ENCODE measurements around the gene HOMER2.

HOMER2 gene

GRCh38 chr15:82846621-82847020 lies 105.9 kb downstream of the HOMER2 start:
- Histone ChIP-seq H3K27me3 (ENCODE audit: insufficient read depth, low read length, poor library complexity) (no peaks in the 10 kb centered on the region), H3K79me2 (ENCODE audit: insufficient read depth, low read length) (no peaks in the 10 kb centered on the region), H3K27ac (ENCODE audit: low read length) (no peak overlapping the region), H4K20me1 (ENCODE audit: insufficient read depth, low read length) (no peaks in the 10 kb centered on the region), H3K9ac (ENCODE audit: low read depth, low read length) (no peak overlapping the region), H3K4me3 (ENCODE audit: low read depth in 1 of 2, low read length in 2 of 2) (no peak overlapping the region), H3K36me3 (ENCODE audit: insufficient read depth, low read length) (no peaks in the 10 kb centered on the region), H2AFZ (ENCODE audit: low read depth, low read length) (no peak overlapping the region), H3K9me3 (ENCODE audit: insufficient read depth, low read length, severe bottlenecking) (no peaks in the 10 kb centered on the region), H3K4me1 (ENCODE audit: insufficient read depth, low read length) (no peaks in the 10 kb centered on the region), H3K4me2 (ENCODE audit: insufficient read depth, low read length) (no peak overlapping the region)
- TF ChIP-seq CTCF (IDR thresholded peaks at IDR 0.05; ENCODE audit: borderline replicate concordance, extremely low read depth, low read length, poor library complexity, severe bottlenecking) (no peak), EZH2 (IDR thresholded peaks at IDR 0.05; ENCODE audit: borderline replicate concordance, low read depth, low read length, severe bottlenecking) (no peak)
- ATAC-seq (ENCODE audit: insufficient read depth, low read depth) (no peak), DNase-seq (no peak)

GRCh38 chr15:82845686-82846085 lies 106.8 kb downstream of the HOMER2 start:
- H3K4me3 ChIP-seq (ENCODE audit: low read depth in 1 of 2, low read length in 2 of 2), result no peak overlapping the region
- no peaks in the 10 kb centered on the region for H3K27me3 ChIP-seq (ENCODE audit: insufficient read depth, low read length, poor library complexity)
- DNase-seq, result no peak
- no peak overlapping the region for H3K4me2 ChIP-seq (ENCODE audit: insufficient read depth, low read length)
- no peak overlapping the region for H2AFZ ChIP-seq (ENCODE audit: low read depth, low read length)
- H3K79me2 ChIP-seq (ENCODE audit: insufficient read depth, low read length), result no peaks in the 10 kb centered on the region
- H3K27ac ChIP-seq (ENCODE audit: low read length), result no peak overlapping the region
- no peaks in the 10 kb centered on the region for H3K4me1 ChIP-seq (ENCODE audit: insufficient read depth, low read length)
- H4K20me1 ChIP-seq (ENCODE audit: insufficient read depth, low read length), result no peaks in the 10 kb centered on the region
- no peak for ATAC-seq (ENCODE audit: insufficient read depth, low read depth)
- H3K36me3 ChIP-seq (ENCODE audit: insufficient read depth, low read length), result no peaks in the 10 kb centered on the region
- TF ChIP-seq CTCF (IDR thresholded peaks at IDR 0.05; ENCODE audit: borderline replicate concordance, extremely low read depth, low read length, poor library complexity, severe bottlenecking) (no peak), EZH2 (IDR thresholded peaks at IDR 0.05; ENCODE audit: borderline replicate concordance, low read depth, low read length, severe bottlenecking) (no peak)
- H3K9ac ChIP-seq (ENCODE audit: low read depth, low read length), result no peak overlapping the region
- H3K9me3 ChIP-seq (ENCODE audit: insufficient read depth, low read length, severe bottlenecking), result no peaks in the 10 kb centered on the region

- H3K36me3 ChIP-seq (ENCODE audit: insufficient read depth, low read length), result no peaks in the 10 kb centered on the region
- no peaks in the 10 kb centered on the region for H3K9me3 ChIP-seq (ENCODE audit: insufficient read depth, low read length, severe bottlenecking)
- no peak for ATAC-seq (ENCODE audit: insufficient read depth, low read depth)
- H3K4me1 ChIP-seq (ENCODE audit: insufficient read depth, low read length), result no peaks in the 10 kb centered on the region
- H3K27ac ChIP-seq (ENCODE audit: low read length), result no peak overlapping the region
- H3K9ac ChIP-seq (ENCODE audit: low read depth, low read length), result no peak overlapping the region
- H2AFZ ChIP-seq (ENCODE audit: low read depth, low read length), result no peak overlapping the region
- TF ChIP-seq EZH2 (IDR thresholded peaks at IDR 0.05; ENCODE audit: borderline replicate concordance, low read depth, low read length, severe bottlenecking), result no peak
- TF ChIP-seq CTCF (IDR thresholded peaks at IDR 0.05; ENCODE audit: borderline replicate concordance, extremely low read depth, low read length, poor library complexity, severe bottlenecking), result no peak
- H3K4me2 ChIP-seq (ENCODE audit: insufficient read depth, low read length), result no peak overlapping the region
- H3K27me3 ChIP-seq (ENCODE audit: insufficient read depth, low read length, poor library complexity), result no peaks in the 10 kb centered on the region
- DNase-seq, result no peak
- H3K79me2 ChIP-seq (ENCODE audit: insufficient read depth, low read length), result no peaks in the 10 kb centered on the region
- H4K20me1 ChIP-seq (ENCODE audit: insufficient read depth, low read length), result no peaks in the 10 kb centered on the region
- H3K4me3 ChIP-seq (ENCODE audit: low read depth in 1 of 2, low read length in 2 of 2), result no peak overlapping the region
Observed at GRCh38 chr15:82843566-82843965, 109.0 kb downstream of the HOMER2 start.

GRCh38 chr15:82840166-82840565 lies 112.4 kb downstream of the HOMER2 start:
- Histone ChIP-seq H3K4me3 (ENCODE audit: low read depth in 1 of 2, low read length in 2 of 2) (no peak overlapping the region), H3K9ac (ENCODE audit: low read depth, low read length) (no peak overlapping the region), H3K36me3 (ENCODE audit: insufficient read depth, low read length) (peaks cover 20% of the 10 kb centered on the region), H2AFZ (ENCODE audit: low read depth, low read length) (no peak overlapping the region), H3K9me3 (ENCODE audit: insufficient read depth, low read length, severe bottlenecking) (no peaks in the 10 kb centered on the region), H4K20me1 (ENCODE audit: insufficient read depth, low read length) (no peaks in the 10 kb centered on the region), H3K4me1 (ENCODE audit: insufficient read depth, low read length) (no peaks in the 10 kb centered on the region), H3K4me2 (ENCODE audit: insufficient read depth, low read length) (no peak overlapping the region), H3K27me3 (ENCODE audit: insufficient read depth, low read length, poor library complexity) (no peaks in the 10 kb centered on the region), H3K79me2 (ENCODE audit: insufficient read depth, low read length) (no peaks in the 10 kb centered on the region), H3K27ac (ENCODE audit: low read length) (no peak overlapping the region)
- DNase-seq (no peak), ATAC-seq (ENCODE audit: insufficient read depth, low read depth) (no peak)
- TF ChIP-seq CTCF (IDR thresholded peaks at IDR 0.05; ENCODE audit: borderline replicate concordance, extremely low read depth, low read length, poor library complexity, severe bottlenecking) (no peak), EZH2 (IDR thresholded peaks at IDR 0.05; ENCODE audit: borderline replicate concordance, low read depth, low read length, severe bottlenecking) (no peak)

Measured in DND-41 (cell line).